ENCODE data around the gene TSC2.

GRCh38 chr16:2048116-2048543 lies 345 bp downstream of the TSC2 start:
- TF ChIP-seq, protein P1, sequence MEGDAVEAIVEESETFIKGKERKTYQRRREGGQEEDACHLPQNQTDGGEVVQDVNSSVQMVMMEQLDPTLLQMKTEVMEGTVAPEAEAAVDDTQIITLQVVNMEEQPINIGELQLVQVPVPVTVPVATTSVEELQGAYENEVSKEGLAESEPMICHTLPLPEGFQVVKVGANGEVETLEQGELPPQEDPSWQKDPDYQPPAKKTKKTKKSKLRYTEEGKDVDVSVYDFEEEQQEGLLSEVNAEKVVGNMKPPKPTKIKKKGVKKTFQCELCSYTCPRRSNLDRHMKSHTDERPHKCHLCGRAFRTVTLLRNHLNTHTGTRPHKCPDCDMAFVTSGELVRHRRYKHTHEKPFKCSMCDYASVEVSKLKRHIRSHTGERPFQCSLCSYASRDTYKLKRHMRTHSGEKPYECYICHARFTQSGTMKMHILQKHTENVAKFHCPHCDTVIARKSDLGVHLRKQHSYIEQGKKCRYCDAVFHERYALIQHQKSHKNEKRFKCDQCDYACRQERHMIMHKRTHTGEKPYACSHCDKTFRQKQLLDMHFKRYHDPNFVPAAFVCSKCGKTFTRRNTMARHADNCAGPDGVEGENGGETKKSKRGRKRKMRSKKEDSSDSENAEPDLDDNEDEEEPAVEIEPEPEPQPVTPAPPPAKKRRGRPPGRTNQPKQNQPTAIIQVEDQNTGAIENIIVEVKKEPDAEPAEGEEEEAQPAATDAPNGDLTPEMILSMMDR (IDR thresholded peaks at IDR 0.05), result no peak
- no peak for TF ChIP-seq POLR2A (IDR thresholded peaks at IDR 0.05)
- TF ChIP-seq EP300 (IDR thresholded peaks at IDR 0.05), result no peak
